Activated CD4-positive, alpha-beta T cell treated with anti-CD3 and anti-CD28 coated beads for 36 hours (primary cell): Measurements from ENCODE around the gene TSHZ1. TPM values are rescaled to one million over a fixed set of nuclear protein-coding genes. Genes with fewer than 3 reads are reported as not detected.

Source experiments
- ATAC-seq: fragments of 200-7000 bp; cut with Tn5 transposase; one replicate; pipeline ENCODE4 v1.10.0; 2021; ENCODE audit warnings: mild to moderate bottlenecking, moderate library complexity
- CTCF ChIA-PET: fragments of 350-600 bp; sonication (Branson Sonifier 250); formaldehyde crosslinking; loops from one replicate; lab custom pipeline; 2021; ENCODE audit warnings: antibody characterized with exemption; lab: Charles Lee
- POLR2A ChIA-PET: fragments of 350-600 bp; sonication (Branson Sonifier 250); formaldehyde crosslinking; loops from one replicate; lab custom pipeline; 2021; ENCODE audit warnings: antibody characterized with exemption, inconsistent platforms; lab: Charles Lee
- DNase-seq: peaks from one replicate; pipeline ENCODE4 v3.0.0-alpha.2; 2020
- H3K27ac Mint-ChIP-seq: one replicate; pipeline ENCODE4 v1.8.0; 2021; ENCODE audit warnings: mixed read lengths
- H3K27me3 Mint-ChIP-seq: one replicate; pipeline ENCODE4 v1.8.0; 2021; ENCODE audit warnings: mixed read lengths
- H3K36me3 Mint-ChIP-seq: one replicate; pipeline ENCODE4 v1.8.0; 2021; ENCODE audit warnings: low read depth, mixed read lengths
- H3K4me1 Mint-ChIP-seq: one replicate; pipeline ENCODE4 v1.8.0; 2021; ENCODE audit warnings: mixed read lengths
- H3K4me3 Mint-ChIP-seq: one replicate; pipeline ENCODE4 v1.8.0; 2021; ENCODE audit warnings: mild to moderate bottlenecking, moderate library complexity, mixed read lengths
- H3K9me3 Mint-ChIP-seq: one replicate; pipeline ENCODE4 v1.8.0; 2021; ENCODE audit warnings: low read depth, mixed read lengths
- intact Hi-C, 2 experiments: fragments of 100-400 bp; cut with DNase I in 1 of 2; cut with micrococcal nuclease in 1 of 2; formaldehyde crosslinking; loops; one replicate each; pipeline versions ENCODE4 v1.14.2 to v1.15.1; 2022 to 2024; cut with DNase I, micrococcal nuclease
- total RNA-seq, 2 experiments: library from RNA; stranded (reverse); gene quantifications; one replicate each; pipeline ENCODE4 v1.2.3, GENCODE V29; 2021

Gene TSHZ1
- total RNA-seq, 2 experiments from 2014 or later: 12.0 to 13.4 TPM

DNA sequence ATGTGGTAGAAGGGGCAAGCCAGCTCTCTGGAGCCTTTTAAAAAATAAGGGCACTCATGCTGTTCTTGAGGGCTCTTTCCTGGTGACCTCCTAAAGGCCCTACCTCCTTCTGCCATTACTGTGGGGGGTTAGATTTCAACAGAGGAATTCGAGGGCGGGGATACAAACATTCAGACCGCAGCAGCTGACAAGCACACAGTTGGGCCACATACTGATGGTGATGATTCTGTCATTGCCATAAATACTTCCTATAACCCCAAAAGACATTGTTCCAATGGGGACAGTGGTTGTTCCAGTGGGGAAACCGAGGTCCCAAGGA lies 67.0 kb downstream of the TSHZ1 start:
- Mint-ChIP-seq H3K27me3 (no peaks in the 10 kb centered on the region), H3K4me3 (no peak overlapping the region), H3K9me3 (no peaks in the 10 kb centered on the region), H3K36me3 (peaks cover 2% of the 10 kb centered on the region), H3K4me1 (peaks cover 40% of the 10 kb centered on the region), H3K27ac (peak overlapping the region; percentile 48)
- ChIA-PET CTCF (no interaction called here), POLR2A (no interaction called here)
- DNase-seq: no peak
- intact Hi-C loops: no loop called here
- no peak for ATAC-seq

DNA sequence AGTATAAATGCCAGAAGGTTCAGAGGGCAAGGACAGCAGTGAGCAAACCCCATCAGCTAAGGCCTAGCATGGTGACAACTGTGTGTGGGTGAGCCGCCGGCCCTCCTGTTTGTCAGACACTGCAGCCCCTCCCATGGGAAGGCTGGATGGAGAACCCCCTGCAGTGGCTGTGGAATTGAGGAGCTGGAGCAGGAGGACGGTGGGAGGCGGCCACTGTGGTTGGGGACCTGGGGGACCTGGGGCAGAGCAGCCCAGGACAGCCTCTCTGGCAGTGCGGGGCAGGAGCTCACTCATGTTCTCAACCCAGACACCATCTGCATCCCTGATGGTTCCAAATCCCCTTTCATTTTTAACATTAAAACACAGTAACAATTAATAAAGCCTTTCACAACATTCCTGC lies 68.8 kb downstream of the TSHZ1 start:
- Mint-ChIP-seq H3K9me3 (no peaks in the 10 kb centered on the region), H3K27ac (no peak overlapping the region), H3K4me1 (peaks cover 34% of the 10 kb centered on the region), H3K36me3 (peaks cover 3% of the 10 kb centered on the region), H3K4me3 (no peak overlapping the region), H3K27me3 (no peaks in the 10 kb centered on the region)
- POLR2A ChIA-PET: interaction anchor here (0.7 kb wide), 1 partner anchor 308 kb away, joined by 3 read pairs; no protein-coding TSS in a partner anchor
- intact Hi-C loops: no loop called here
- ATAC-seq: no peak
- CTCF ChIA-PET: interaction anchor here (0.7 to 1.3 kb wide), 3 partner anchors 109 to 794 kb away, joined by 3 read pairs; no protein-coding TSS in a partner anchor
- DNase-seq: no peak

DNA sequence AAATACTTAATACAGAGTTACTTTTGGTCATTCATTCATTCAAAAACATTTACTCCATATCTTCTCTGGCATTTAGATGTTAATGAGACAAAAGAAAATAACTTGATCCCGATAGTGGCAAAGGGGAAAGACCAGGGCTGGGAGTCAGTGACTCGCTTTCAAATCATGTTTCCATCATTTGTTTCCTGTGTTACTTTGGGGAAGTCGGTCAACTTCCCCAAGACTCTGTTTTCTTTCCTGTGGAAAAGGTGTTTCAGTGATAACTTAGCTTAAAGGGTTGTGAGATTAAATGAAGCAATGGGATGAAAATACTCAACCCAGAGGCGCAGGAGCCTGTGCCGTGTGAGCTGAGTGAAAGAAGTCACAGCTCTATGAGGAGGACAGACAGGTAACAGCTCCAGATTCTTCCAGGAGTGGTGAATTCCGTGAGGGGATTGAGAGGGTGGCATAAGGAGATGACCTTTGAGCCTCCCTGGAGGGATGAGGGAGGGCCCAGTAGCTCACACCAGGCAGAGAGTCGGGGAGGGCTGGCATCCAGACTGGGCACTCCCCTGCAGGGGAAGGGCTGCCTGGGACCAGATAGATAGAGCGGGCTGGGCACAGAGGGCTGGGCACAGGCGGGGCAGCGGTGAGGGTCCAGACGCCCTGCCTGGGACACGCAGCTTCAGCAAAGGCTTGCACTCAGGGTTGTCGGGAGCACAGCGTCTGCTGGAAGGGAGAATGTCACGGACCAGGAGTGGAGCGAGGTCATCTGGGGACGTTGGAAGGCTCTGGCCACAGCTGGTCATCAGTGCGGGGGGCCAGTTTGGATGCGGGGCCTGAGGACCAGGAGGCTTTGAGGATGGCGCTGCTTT lies 70.1 kb downstream of the TSHZ1 start:
- Mint-ChIP-seq H3K4me1 (peaks cover 27% of the 10 kb centered on the region), H3K4me3 (no peak overlapping the region), H3K36me3 (peaks cover 16% of the 10 kb centered on the region), H3K9me3 (no peaks in the 10 kb centered on the region), H3K27ac (peak overlapping the region; percentile 27), H3K27me3 (no peaks in the 10 kb centered on the region)
- ChIA-PET CTCF (interaction anchor here (0.8 kb wide), 1 partner anchor 14 kb away, joined by 4 read pairs; no protein-coding TSS in a partner anchor), POLR2A (interaction anchor here (0.6 kb wide), 1 partner anchor 306 kb away, joined by 4 read pairs; no protein-coding TSS in a partner anchor)
- intact Hi-C loops: no loop called here
- ATAC-seq (no peak), DNase-seq (no peak)

DNA sequence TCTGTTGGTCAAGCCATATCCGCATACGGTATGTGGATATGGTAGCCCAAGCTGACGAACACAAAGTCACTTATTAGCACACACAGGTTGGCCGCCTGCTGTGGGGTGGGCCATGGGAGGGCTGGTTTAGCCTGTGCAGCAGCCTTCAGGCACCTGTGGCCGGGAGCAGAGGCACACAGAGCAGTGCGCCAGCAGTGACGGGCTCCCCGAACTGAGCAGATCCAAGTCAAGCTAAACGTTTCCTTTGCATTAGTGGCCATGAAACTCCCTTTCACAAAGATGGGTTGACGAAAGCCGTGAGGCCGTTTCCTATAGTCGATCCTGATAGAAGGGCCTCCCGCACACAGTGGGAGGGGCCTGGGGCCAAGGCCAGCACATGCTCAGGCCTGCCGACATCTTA lies 72.1 kb downstream of the TSHZ1 start:
- ATAC-seq (no peak), DNase-seq (no peak)
- CTCF ChIA-PET: no interaction called here
- no peak overlapping the region for H3K27ac Mint-ChIP-seq
- intact Hi-C loops: no loop called here
- no peaks in the 10 kb centered on the region for H3K9me3 Mint-ChIP-seq
- no peak overlapping the region for H3K4me3 Mint-ChIP-seq
- H3K36me3 Mint-ChIP-seq: peaks cover 32% of the 10 kb centered on the region
- H3K27me3 Mint-ChIP-seq: no peaks in the 10 kb centered on the region
- H3K4me1 Mint-ChIP-seq: peaks cover 11% of the 10 kb centered on the region
- POLR2A ChIA-PET: no interaction called here

DNA sequence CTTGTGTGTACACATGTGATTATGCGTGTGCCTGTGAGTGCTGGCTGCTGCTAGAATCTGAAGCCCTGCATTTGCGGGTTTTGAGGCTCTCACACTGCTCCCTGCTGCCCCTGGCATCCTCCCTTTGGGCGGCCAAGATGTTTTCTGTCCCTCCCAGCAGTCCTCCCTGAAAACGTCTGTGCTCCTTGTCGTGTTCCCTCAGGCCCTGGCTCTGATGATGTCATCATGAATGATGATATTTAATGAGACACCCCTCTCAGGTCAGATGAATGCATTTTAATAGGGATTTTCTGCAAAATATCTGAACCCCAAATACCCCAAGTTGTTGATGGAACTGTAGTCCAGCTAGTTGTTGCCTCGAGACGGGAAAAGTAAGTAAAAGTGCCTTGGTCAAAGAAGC lies 73.1 kb downstream of the TSHZ1 start:
- Mint-ChIP-seq H3K27ac (no peak overlapping the region), H3K36me3 (peaks cover 34% of the 10 kb centered on the region), H3K9me3 (no peaks in the 10 kb centered on the region), H3K4me1 (peaks cover 11% of the 10 kb centered on the region), H3K4me3 (no peak overlapping the region), H3K27me3 (no peaks in the 10 kb centered on the region)
- ATAC-seq (no peak), DNase-seq (no peak)
- intact Hi-C loops: no loop called here
- ChIA-PET POLR2A (no interaction called here), CTCF (no interaction called here)

DNA sequence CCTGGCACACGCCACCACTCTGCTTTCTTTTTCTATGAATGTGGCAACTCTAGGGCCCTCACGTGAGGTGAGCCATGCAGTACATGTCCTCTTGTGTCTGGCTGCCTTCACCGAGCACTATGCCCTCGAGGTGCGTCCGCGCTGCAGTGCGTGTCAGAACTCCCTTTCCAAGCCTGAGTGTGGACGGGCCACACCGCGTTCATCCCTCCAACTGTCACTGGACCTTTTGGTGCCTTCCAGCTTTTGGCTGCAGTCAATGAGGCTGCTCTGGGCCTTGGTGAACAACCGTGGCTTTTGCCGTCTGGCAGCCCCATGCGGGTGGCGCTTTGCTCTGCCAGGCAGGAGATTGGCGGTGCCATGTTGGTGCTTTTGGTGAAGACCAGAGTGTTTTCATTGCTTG lies 74.0 kb downstream of the TSHZ1 start:
- ATAC-seq: no peak
- peaks cover 8% of the 10 kb centered on the region for H3K4me1 Mint-ChIP-seq
- CTCF ChIA-PET: no interaction called here

DNA sequence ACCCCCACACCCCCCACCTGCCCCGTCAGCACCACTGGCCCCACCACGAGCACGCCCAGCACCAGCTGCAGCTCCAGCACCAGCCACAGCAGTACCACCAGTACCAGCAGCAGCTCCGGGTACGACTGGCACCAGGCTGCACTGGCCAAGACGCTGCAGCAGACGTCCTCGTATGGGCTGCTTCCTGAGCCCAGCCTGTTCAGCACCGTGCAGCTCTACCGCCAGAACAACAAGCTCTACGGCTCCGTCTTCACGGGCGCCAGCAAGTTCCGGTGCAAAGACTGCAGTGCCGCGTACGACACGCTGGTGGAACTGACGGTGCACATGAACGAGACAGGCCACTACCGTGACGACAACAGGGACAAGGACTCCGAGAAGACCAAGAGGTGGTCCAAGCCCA lies 75.3 kb downstream of the TSHZ1 start:
- no peak for DNase-seq
- intact Hi-C loops: no loop called here
- Mint-ChIP-seq H3K9me3 (no peaks in the 10 kb centered on the region), H3K36me3 (peaks cover 35% of the 10 kb centered on the region), H3K4me1 (no peaks in the 10 kb centered on the region), H3K27ac (no peak overlapping the region), H3K4me3 (no peak overlapping the region), H3K27me3 (no peaks in the 10 kb centered on the region)
- no peak for ATAC-seq
- POLR2A ChIA-PET: no interaction called here
- CTCF ChIA-PET: interaction anchor here (0.6 kb wide), 1 partner anchor 22 kb away, joined by 3 read pairs; no protein-coding TSS in a partner anchor

More for the DNA sequence above, 74.0 kb downstream of the TSHZ1 start:
- Mint-ChIP-seq H3K4me3 (no peak overlapping the region), H3K27me3 (no peaks in the 10 kb centered on the region), H3K9me3 (no peaks in the 10 kb centered on the region), H3K36me3 (peaks cover 35% of the 10 kb centered on the region), H3K27ac (no peak overlapping the region)
- intact Hi-C loops: no loop called here
- no peak for DNase-seq
- POLR2A ChIA-PET: no interaction called here

DNA sequence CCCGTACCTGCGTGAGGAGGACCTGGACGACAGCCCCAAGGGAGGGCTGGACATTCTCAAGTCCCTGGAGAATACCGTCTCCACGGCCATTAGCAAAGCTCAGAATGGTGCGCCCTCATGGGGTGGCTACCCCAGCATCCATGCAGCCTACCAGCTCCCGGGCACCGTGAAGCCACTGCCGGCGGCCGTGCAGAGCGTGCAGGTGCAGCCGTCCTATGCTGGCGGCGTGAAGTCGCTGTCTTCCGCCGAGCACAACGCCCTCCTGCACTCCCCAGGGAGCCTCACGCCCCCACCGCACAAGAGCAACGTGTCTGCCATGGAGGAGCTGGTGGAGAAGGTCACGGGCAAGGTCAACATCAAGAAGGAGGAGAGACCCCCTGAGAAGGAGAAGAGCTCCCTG lies 76.4 kb downstream of the TSHZ1 start:
- H3K4me1 Mint-ChIP-seq: no peaks in the 10 kb centered on the region
- H3K4me3 Mint-ChIP-seq: no peak overlapping the region
- peaks cover 34% of the 10 kb centered on the region for H3K36me3 Mint-ChIP-seq
- H3K27ac Mint-ChIP-seq: no peak overlapping the region
- POLR2A ChIA-PET: no interaction called here
- DNase-seq (no peak), ATAC-seq (no peak)
- no peaks in the 10 kb centered on the region for H3K9me3 Mint-ChIP-seq
- CTCF ChIA-PET: no interaction called here
- intact Hi-C loops: no loop called here
- no peaks in the 10 kb centered on the region for H3K27me3 Mint-ChIP-seq

DNA sequence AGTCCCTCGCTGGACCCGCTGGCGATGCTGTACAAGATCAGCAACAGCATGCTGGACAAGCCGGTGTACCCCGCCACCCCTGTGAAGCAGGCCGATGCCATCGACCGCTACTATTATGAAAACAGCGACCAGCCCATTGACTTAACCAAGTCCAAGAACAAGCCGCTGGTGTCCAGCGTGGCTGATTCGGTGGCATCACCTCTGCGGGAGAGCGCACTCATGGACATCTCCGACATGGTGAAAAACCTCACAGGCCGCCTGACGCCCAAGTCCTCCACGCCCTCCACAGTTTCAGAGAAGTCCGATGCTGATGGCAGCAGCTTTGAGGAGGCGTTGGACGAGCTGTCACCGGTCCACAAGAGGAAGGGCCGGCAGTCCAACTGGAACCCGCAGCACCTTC lies 77.1 kb downstream of the TSHZ1 start:
- Mint-ChIP-seq H3K9me3 (no peaks in the 10 kb centered on the region), H3K27ac (no peak overlapping the region), H3K4me3 (no peak overlapping the region), H3K4me1 (no peaks in the 10 kb centered on the region), H3K27me3 (no peaks in the 10 kb centered on the region), H3K36me3 (peaks cover 33% of the 10 kb centered on the region)
- ATAC-seq (no peak), DNase-seq (no peak)
- intact Hi-C loops: no loop called here
- ChIA-PET POLR2A (no interaction called here), CTCF (no interaction called here)

DNA sequence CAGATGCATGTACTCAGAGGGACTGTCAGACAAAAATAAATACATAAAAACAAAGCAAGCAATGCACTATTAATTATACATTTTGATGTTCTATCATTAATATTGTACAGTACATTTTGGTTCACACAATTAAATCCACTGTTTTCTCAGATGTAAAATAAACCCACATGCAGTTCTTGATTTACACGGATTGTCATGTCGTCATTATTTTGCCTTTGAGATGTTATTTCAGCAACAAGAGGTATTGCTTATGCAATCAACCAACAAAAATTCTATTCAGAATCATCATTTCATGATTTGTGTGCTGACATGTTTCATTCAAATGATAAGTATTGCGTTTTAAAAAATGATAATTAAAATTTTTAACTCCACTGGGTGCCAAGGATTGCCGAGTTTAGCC lies 79.2 kb downstream of the TSHZ1 start:
- ATAC-seq: no peak
- ChIA-PET POLR2A (interaction anchor here (0.6 kb wide), 1 partner anchor 221 kb away, joined by 4 read pairs; no protein-coding TSS in a partner anchor), CTCF (no interaction called here)
- Mint-ChIP-seq H3K36me3 (peaks cover 29% of the 10 kb centered on the region), H3K4me1 (no peaks in the 10 kb centered on the region), H3K9me3 (no peaks in the 10 kb centered on the region), H3K27ac (no peak overlapping the region), H3K4me3 (no peak overlapping the region), H3K27me3 (no peaks in the 10 kb centered on the region)
- DNase-seq: no peak
- intact Hi-C loops: no loop called here

DNA sequence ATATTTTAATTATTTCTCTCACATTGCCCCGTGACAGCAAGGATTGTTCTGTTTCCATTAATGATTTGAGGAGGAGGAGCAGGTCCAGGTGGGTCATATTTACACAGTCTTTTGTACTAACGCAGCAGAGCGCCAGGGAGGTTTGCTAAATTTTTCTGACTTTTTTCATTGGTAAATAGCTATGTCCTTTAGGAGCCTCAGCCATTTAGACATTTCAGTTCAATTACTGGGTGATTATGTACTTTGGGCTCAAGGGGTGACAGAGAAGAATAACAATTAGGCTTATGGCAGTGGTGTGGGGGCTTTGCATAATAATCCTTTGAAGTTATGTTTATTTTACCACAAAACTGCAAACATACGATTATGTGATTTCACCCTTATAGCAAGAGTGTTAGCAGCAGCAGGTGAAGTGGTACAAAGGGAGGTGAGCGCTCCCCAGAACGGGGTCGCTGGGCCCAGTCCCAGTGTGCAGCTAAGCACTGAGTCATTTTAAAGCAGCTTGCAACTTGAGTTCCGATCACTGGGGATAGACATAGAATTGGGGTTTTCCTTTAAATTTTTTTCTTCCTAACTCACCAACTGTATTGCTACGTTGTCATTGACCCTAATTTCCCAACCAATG lies 80.3 kb downstream of the TSHZ1 start:
- no peaks in the 10 kb centered on the region for H3K27me3 Mint-ChIP-seq
- H3K27ac Mint-ChIP-seq: no peak overlapping the region
- ATAC-seq: no peak
- peaks cover 19% of the 10 kb centered on the region for H3K36me3 Mint-ChIP-seq
- ChIA-PET POLR2A (no interaction called here), CTCF (no interaction called here)
- intact Hi-C loops: no loop called here
- no peak for DNase-seq
- H3K4me1 Mint-ChIP-seq: no peaks in the 10 kb centered on the region
- no peak overlapping the region for H3K4me3 Mint-ChIP-seq
- H3K9me3 Mint-ChIP-seq: no peaks in the 10 kb centered on the region

DNA sequence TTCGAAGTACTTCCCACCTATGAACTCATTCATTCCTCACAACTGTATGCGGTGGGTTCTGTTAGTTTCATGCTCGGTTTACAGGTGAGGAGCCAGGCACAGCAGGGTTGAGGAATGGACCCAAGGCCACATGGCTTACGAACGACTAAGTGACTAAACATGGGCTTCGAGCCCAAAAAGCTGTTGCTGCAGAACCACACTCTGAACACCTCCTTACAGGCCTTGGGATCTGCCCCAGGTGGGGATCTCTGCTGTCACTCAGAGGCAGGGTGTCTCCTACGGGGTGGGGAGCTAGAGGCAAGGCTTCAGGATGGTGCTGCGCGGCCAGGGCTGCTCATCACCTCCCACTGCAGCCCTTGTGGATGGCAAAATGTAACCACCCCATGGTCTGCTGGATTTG lies 80.9 kb downstream of the TSHZ1 start:
- DNase-seq: no peak
- intact Hi-C loops: no loop called here
- ChIA-PET POLR2A (no interaction called here), CTCF (no interaction called here)
- Mint-ChIP-seq H3K36me3 (peaks cover 14% of the 10 kb centered on the region), H3K27me3 (no peaks in the 10 kb centered on the region), H3K9me3 (no peaks in the 10 kb centered on the region), H3K27ac (no peak overlapping the region), H3K4me1 (no peaks in the 10 kb centered on the region), H3K4me3 (no peak overlapping the region)
- no peak for ATAC-seq
